Activated CD4-positive, alpha-beta T cell treated with anti-CD3 and anti-CD28 coated beads, Interleukin-2, Interleukin-6, amounts not matched to agents 100 ng/mL and 50 ng/mL, durations not matched to agents 16 hours and 8 hours (primary cell): ENCODE measurements around the gene DNAJC21.
A peak's percentile ranks its signal among the peaks of the same experiment; 100 is the strongest.

Experiments
- DNase-seq: peaks from one replicate; pipeline ENCODE4 v3.0.0-alpha.2; 2020

DNAJC21 gene

DNA sequence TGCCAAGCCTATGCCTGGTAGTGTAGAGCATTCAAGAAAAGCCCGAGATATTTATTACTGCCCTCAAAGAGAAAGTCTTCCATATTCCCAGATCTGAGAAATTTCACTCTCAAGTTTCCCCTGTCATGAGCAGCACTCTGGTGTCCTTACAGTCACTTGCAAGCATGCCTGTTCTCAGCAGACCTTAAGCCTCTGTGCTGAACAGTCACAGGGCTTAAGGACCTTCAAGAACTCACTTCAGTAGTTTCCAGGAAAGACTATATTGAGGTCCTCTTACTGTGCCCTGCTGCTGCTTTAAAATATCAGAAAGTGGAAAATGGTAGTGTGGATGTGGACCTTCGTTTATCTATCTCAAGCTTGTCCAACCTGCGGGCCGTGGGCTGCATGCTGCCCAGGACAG, 53.5 kb downstream of the DNAJC21 start:
- no peak for DNase-seq

GRCh38 chr5:34986965-34987364, 57.6 kb downstream of the DNAJC21 start:
- DNase-seq: no peak

- no peak for DNase-seq
These were observed 62.3 kb downstream of the DNAJC21 start for GRCh38 chr5:34991486-34992238.

DNA sequence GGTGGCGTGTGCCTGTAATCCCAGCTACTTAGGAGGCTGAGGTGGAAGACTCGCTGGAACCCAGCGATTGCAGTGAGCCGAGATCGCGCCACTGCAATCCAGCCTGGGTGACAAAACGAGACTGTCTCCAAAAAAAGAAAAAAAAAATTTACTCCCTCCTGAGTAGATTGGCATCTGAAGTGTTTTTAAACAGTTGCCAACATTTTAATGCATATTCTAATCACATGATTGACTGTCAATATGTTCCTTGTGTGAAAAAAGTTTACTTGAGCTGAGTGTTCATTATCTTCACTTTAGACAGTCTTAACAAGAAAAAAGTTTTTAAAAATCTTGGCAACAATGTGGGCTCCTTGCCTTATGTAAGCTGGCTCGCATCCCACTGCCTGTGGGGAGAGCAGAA, 64.6 kb downstream of the DNAJC21 start:
- DNase-seq: no peak

- DNase-seq: no peak
These were observed 66.9 kb downstream of the DNAJC21 start for GRCh38 chr5:34996261-34996660.

DNA sequence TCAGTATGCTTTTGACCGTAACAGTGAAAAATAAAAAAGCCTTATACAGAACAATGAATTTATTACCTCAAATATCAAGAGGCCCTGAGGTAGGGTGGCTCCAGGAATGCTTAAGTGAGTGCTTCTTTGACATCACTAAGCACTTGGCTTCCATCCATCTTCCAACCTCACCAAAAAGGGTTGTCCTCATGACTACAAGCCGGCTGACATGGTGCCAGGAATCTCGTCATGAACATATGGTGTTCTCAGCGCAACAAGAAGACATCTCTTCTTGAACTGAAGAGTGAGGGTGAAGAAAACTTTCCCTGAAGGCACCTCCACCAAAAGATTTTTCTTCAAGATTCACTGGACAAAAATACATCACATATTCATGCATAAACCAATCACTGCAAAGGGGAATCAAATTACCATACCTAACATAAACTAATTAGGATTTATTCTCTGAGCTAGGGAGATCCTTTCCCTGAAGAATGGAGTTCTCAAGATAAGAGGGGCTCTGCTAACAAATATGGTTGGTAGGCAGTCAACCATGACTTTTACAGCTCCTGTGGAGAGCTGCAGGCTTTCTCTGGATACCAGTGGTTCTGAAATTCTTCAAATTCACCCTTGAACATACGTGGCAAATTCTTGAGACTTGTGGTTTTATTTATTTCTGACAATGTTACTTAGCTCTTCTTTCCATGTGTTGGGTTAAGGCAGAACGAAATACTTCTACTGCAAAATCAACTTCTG, 68.9 kb downstream of the DNAJC21 start:
- no peak for DNase-seq

DNA sequence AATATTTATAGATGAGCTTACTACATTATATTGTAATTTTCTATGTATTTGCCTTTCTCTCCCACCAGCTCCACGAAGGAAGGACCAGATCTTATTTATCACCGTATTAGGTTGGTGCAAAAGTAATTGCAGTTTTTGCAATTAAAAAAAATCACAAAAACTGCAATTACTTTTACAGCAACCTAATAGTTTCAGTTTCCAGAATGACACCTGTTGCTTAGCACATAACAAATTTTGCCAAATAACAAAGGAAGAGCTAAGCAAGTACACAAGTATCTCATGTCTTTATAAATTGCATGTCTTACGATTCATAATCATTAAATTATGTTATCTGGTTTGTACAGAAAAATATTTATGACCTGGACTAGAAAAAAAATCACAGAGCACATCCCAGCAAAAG, 72.5 kb downstream of the DNAJC21 start:
- DNase-seq: no peak

DNA sequence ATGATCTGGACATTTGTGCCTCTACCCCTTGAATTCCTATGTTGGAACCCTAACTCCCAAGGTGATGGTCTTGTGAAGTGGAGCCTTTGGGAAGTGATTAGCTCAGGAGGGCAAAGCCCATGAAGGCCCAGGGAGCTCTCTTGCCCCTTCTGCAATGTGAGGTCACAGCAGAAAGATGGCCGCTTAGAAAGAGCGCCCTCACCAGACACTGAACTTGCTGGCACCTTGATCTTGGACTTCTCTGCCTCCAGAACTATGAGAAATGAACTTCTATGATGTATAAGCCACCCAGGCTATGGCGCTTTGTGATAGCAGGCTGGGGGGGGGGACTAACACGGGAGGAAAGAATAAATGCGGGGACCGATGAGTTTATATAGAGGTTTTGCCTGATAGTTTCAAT, 73.1 kb downstream of the DNAJC21 start:
- DNase-seq: no peak

DNA sequence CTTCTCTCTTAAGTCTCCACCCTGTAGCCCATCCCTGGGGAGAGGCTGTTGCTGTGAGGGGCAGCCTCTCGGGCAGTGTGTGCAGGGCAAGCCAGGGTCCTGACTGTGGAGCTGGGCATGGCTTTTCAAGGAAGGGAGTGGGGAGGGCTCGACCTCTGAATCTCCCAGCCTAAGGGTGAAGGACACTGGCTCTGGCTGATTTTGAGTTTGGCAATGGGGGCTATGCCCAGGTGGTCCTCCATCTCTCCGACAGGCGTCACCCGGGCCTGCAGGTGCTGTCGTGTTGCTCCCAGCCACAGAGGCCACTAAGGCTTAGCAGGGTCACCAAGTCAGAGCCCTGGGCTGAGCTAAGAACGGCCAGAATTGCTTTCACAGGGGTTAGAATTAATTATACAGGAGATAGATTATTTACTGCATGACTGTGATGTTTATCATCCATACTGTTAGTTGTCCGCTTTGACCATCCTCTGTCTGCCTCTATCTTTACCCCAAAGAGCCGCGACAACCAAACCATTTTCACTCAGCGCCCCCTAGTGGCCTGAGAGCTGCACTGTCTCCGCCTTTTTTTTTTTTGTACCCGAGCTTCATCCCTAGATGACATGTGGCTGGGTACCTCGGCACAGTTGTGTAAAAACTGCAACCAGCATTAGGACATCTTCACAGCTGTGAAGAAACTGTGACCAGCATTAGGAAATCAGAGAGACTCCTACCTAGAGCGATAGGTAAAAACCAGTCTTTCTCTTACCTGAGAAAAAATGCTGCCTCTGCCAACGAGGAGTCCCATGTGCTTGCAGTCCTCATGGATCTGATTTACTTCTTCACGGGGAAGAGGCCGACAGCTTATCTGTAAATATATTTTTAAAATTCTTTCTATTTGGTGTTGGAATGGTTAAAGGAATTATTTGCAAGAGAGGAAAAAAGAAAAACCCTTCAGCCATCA, 73.9 kb downstream of the DNAJC21 start:
- peak; percentile 72 for DNase-seq

DNA sequence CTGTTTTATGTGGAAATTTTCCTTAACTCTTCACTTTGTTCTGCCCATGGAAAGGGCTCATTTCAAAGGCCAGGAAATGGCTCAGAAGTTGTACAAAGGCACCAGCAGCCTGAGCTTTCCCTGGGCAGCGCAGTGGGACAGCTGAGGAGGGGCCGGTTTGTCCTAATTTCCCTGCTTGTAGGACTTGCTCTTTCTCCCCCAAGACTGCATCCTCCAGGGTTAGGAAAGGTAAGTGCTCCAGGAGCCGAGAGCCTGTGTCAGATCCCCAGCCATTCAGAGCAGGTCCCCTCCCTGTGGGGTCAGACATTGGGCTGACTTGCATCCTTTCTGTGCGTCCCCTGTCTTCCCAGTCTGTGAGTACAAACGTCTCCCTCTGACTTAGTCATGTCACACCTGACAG, 74.8 kb downstream of the DNAJC21 start:
- DNase-seq: no peak

GRCh38 chr5:35004771-35005170, 75.4 kb downstream of the DNAJC21 start:
- DNase-seq: no peak
